ENCODE results near the gene MC2R. TPM values are rescaled to one million over a fixed set of nuclear protein-coding genes. Genes with fewer than 3 reads are reported as not detected.

The MC2R gene
- total and polyA plus RNA-seq, 8 donors, result 0.46 TPM; not detected in 7

DNA sequence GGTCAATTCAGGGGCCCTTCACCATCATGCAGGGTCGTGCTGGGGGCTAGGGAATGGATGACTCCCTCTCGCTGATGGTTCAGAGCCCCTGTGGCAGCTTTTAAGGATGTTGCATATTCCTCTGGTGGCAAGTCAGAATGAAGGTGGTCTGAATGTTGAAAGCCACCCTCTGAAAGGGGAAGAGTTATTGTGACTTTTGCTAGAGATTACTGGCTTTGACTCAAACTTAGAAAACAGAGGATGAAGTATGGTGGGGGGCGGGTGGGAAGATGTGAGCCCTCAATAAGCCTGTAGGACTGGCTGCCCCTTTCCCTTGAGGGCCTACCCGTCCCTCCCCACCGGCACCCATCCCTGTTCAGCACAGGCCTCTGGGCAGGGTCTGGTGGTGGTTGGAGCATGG lies 23.2 kb downstream of the MC2R start:
- Histone ChIP-seq H3K4me1 (no peaks in the 10 kb centered on the region), H3K9me3 (no peaks in the 10 kb centered on the region), H3K27me3 (no peaks in the 10 kb centered on the region), H3K27ac (no peak overlapping the region), H3K4me3 (no peak overlapping the region), H3K36me3 (no peaks in the 10 kb centered on the region)
- intact Hi-C loops (cut with DNase I; ENCODE audit: low total_unique reads), result no loop called here
- no peak for DNase-seq
- no peak for TF ChIP-seq POLR2AphosphoS5 (IDR thresholded peaks at IDR 0.05)
- WGBS, 5 donors, result 75 to 89% (median 82%) methylated on average over 5 of the region's 5 CpGs

DNA sequence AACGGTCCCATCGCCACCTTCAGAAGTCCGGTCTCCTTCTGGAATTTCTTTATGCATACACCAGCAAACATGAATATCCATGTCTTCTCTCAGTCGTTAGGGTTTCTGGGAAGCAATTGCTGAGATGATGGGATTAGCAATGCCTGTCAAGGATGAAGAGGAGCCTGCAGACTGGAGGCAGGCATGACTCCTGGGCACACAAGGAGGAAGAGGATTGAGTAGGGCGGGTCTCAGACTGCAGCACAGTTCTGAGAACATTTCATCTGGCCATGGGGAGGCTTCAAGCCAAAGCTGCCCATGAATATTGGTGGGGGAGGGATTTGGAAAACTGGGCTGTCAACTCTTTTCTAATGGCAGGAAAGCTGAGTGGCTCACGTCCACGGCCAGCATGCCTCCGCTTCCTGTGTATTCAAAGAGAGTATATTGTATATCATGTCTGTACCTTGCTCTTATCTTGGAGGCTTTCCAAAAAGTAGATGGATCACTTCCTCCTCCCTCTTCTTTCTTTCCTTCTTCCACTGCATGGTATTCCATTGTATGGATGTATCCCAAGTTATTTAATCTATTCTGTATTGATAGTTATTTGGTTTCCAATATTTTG lies 24.5 kb downstream of the MC2R start:
- H3K27me3 ChIP-seq, result no peaks in the 10 kb centered on the region
- intact Hi-C loops (cut with DNase I; ENCODE audit: low total_unique reads), result no loop called here
- H3K4me1 ChIP-seq, result no peaks in the 10 kb centered on the region
- no peaks in the 10 kb centered on the region for H3K9me3 ChIP-seq
- H3K36me3 ChIP-seq, result no peaks in the 10 kb centered on the region
- H3K27ac ChIP-seq, result no peak overlapping the region
- no peak overlapping the region for H3K4me3 ChIP-seq
- DNase-seq, result no peak
- 66 to 72% (median 69%) methylated on average over 8 of the region's 8 CpGs for WGBS, 5 donors
- TF ChIP-seq POLR2A (IDR thresholded peaks at IDR 0.05) (no peak), POLR2AphosphoS5 (IDR thresholded peaks at IDR 0.05) (no peak), EP300 (IDR thresholded peaks at IDR 0.05) (no peak)
- TF ChIP-seq, protein P1, sequence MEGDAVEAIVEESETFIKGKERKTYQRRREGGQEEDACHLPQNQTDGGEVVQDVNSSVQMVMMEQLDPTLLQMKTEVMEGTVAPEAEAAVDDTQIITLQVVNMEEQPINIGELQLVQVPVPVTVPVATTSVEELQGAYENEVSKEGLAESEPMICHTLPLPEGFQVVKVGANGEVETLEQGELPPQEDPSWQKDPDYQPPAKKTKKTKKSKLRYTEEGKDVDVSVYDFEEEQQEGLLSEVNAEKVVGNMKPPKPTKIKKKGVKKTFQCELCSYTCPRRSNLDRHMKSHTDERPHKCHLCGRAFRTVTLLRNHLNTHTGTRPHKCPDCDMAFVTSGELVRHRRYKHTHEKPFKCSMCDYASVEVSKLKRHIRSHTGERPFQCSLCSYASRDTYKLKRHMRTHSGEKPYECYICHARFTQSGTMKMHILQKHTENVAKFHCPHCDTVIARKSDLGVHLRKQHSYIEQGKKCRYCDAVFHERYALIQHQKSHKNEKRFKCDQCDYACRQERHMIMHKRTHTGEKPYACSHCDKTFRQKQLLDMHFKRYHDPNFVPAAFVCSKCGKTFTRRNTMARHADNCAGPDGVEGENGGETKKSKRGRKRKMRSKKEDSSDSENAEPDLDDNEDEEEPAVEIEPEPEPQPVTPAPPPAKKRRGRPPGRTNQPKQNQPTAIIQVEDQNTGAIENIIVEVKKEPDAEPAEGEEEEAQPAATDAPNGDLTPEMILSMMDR (IDR thresholded peaks at IDR 0.05), result no peak

DNA sequence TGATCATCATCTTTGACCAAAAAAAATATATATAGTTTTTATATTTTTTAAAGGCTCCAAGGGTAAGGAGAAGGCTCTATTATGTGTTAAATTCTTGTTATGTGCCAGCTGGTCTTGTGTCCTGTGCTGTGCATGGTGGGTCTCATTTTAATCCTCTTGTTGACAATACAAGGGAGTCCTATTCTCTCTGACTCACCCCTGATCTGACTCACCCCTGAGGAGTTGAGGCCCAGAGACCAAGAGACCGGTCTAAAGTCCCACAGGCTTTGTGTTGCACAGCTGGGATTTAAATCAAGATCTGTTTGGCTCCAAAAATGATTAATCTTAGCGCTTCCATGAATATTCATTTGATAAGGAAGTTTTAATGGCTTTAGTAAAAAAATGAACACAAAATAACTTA lies 25.7 kb downstream of the MC2R start:
- no peaks in the 10 kb centered on the region for H3K4me1 ChIP-seq
- H3K27ac ChIP-seq, result no peak overlapping the region
- no peaks in the 10 kb centered on the region for H3K27me3 ChIP-seq
- H3K9me3 ChIP-seq, result no peaks in the 10 kb centered on the region
- no peaks in the 10 kb centered on the region for H3K36me3 ChIP-seq
- intact Hi-C loops (cut with DNase I; ENCODE audit: low total_unique reads), result no loop called here
- DNase-seq, result no peak
- H3K4me3 ChIP-seq, result no peak overlapping the region
- TF ChIP-seq EP300 (IDR thresholded peaks at IDR 0.05) (no peak), POLR2A (IDR thresholded peaks at IDR 0.05) (no peak), POLR2AphosphoS5 (IDR thresholded peaks at IDR 0.05) (no peak)
- TF ChIP-seq, protein P1 (IDR thresholded peaks at IDR 0.05), result no peak
- WGBS, 5 donors, result 34 to 68% (median 57%) methylated on average over 2 of the region's 2 CpGs

DNA sequence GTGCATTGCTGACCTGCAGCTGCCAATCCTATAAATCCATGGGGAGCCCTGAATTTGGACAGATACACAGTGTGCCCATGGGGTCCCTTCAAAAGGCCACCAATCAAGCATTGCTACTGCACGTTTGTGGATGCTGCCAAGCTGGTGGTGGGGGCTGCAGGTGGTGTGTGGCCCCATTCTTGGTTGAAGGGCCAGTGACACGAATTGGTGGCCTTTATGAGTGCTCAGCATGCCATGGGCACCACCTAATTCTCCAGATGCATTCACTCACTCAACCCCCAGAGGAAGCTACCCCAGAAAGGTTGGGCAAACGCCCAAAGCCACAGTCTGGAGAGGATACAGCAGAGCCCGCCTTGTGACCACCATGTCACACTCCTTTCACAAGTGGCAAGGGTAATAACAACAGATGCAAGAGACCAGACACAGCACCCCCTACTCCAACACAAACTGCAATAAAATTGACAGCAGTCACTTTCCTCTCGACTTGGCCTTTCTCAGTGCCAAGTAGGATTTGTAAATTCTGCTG lies 27.1 kb downstream of the MC2R start:
- intact Hi-C loops (cut with DNase I; ENCODE audit: low total_unique reads), result no loop called here
- H3K36me3 ChIP-seq, result no peaks in the 10 kb centered on the region
- TF ChIP-seq POLR2A (IDR thresholded peaks at IDR 0.05), result no peak
- no peak for TF ChIP-seq EP300 (IDR thresholded peaks at IDR 0.05)
- no peak for TF ChIP-seq POLR2AphosphoS5 (IDR thresholded peaks at IDR 0.05)
- TF ChIP-seq, protein P1 (IDR thresholded peaks at IDR 0.05), result no peak
- no peaks in the 10 kb centered on the region for H3K27me3 ChIP-seq
- no peaks in the 10 kb centered on the region for H3K9me3 ChIP-seq
- 53 to 64% (median 60%) methylated on average over 5 of the region's 5 CpGs for WGBS, 5 donors
- H3K4me1 ChIP-seq, result no peaks in the 10 kb centered on the region
- DNase-seq, result no peak
- H3K27ac ChIP-seq, result no peak overlapping the region
- no peak overlapping the region for H3K4me3 ChIP-seq

DNA sequence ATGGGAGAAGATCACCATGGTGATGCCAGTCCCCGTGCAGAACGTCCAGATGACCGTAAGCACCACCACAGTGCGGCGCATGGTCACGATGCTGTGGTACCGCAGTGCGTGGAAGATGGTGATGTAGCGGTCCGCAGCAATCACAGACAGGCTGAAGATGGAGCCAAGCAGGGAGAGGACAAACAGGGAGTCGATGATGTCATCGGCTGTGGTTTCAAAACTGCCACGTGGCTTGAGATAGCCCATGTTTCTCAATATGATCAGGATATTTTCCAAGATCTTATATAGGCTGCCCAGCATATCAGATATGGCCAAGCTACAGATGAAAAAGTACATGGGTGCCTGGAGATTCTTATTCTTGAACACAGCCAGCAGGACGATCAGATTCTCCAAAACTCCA lies 30.3 kb downstream of the MC2R start:
- intact Hi-C loops (cut with DNase I; ENCODE audit: low total_unique reads), result no loop called here
- WGBS, 5 donors, result 92 to 94% (median 93%) methylated on average over 14 of the region's 14 CpGs
- H3K9me3 ChIP-seq, result no peaks in the 10 kb centered on the region

More for the DNA sequence above, 30.3 kb downstream of the MC2R start:
- Histone ChIP-seq H3K36me3 (no peaks in the 10 kb centered on the region), H3K4me1 (no peaks in the 10 kb centered on the region), H3K4me3 (no peak overlapping the region), H3K27me3 (no peaks in the 10 kb centered on the region), H3K27ac (no peak overlapping the region)
- no peak for DNase-seq
- no peak for TF ChIP-seq POLR2A (IDR thresholded peaks at IDR 0.05)
